ENCODE results near the gene PFN1.
A peak's percentile ranks its signal among the peaks of the same experiment; 100 is the strongest.

The PFN1 gene

DNA sequence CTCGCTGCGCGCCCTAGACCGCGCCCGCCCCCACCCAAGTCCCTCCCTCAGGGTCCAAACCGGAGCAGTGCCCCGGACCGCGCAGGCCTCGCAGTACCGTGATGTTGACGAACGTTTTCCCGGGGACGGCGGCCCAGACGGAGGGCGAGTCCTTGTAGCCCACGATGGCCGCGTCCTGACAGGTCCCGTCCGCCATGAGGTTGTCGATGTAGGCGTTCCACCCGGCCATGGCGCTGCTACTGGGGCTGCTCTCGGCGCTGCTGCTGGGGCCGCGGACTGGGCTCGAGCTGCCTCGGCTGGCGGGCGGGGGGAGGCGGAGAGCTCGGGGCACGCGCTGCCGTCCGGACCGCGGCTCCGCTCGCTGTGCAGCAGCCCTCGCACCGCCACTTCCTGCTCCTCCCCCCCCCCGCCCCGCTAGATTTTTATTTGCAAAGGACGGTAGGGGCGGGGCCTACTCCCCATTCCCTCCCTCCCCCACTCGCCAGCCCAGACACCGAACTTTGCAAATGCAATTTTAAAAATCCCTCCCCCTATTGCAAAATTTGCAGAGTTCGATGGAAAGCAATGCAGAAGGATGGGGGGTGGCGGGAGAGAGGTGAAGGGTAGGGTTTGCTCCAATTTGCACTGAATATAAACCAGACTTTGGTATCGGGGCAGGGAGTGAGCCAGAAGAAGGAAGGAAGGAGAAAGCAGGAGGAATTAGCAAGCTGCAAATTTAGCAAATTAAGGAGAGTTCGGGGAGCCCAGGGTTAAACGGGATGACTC, at the start of gene PFN1:
Gene PFN1 (minus strand): TSS at position 365 of the 765 bp plus-strand sequence. CDS start 136 bp downstream, at position 229.
- peak; percentile 82 for DNase-seq (ENCODE audit: low read depth, low spot score)

DNA sequence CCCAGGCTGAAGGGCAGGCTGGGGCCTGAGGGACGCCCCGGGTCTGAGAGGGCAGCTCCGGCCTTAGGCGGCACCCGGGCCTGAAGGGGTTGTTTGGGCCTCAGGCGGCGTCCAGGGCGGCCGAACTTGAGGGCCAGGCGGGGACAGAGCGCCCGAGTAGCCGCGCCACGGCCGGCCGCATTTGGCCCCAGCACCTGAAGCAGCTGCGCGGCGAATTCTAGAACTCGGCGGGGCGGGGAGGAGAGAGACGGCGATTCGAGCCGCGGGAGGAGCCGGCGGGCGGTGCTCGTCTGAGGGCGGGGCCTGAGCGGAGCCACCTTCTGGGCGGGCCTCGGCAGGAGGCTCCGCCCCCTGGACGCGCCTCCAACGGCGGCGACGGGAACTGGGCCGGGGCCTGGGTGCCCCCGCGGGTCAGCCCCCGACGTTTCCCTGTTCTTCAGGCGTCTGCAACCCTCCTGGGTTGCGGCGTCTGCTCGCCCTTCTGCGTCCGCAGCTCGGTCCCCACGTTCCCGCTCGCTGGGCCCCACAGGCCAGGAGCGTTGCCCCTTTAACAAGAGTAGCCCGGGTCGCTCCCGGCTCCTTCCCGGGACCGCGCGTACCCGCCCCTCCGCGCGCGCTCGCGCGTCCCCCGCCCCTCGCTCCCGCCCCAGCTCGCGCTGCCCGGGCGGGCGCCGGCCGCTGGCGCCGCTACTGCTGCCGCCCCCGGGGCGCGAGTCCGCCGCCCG, 49.1 kb upstream of the PFN1 start, which contains the start of the genes INCA1 and KIF1C:
Gene INCA1 (minus strand): TSS at position 221 of the 725 bp plus-strand sequence. CDS start 3,085 bp downstream, outside the sequence.
Gene KIF1C (plus strand): TSS at position 649 of the 725 bp plus-strand sequence. CDS start 2,297 bp downstream, outside the sequence.
- peak; percentile 95 for DNase-seq (ENCODE audit: low read depth, low spot score)

DNA sequence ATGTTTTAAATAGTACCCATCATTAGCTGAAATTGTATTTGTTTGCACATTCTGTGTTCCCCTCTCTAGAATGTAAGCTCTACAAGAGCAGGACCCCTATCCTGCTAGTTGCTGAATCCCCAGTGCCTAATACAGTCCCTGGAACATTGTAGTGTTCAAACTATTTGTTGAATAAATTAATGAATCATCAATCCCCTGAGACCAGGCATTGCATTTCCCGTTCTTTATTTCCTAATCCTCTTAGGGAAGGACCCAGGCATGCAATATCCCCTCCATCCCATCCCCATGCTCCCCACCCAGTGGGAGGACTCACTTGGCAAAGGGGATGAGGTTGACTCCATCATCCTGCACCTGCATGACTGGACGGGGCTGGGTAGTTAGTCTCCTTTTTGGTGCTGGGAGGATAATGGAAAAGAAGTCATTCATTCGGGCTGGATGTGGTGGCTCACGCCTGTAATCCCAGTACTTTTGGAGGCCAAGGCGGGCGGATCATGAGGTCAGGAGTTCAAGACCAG, 45.8 kb upstream of the PFN1 start:
- DNase-seq (ENCODE audit: low read depth, low spot score), result no peak

DNA sequence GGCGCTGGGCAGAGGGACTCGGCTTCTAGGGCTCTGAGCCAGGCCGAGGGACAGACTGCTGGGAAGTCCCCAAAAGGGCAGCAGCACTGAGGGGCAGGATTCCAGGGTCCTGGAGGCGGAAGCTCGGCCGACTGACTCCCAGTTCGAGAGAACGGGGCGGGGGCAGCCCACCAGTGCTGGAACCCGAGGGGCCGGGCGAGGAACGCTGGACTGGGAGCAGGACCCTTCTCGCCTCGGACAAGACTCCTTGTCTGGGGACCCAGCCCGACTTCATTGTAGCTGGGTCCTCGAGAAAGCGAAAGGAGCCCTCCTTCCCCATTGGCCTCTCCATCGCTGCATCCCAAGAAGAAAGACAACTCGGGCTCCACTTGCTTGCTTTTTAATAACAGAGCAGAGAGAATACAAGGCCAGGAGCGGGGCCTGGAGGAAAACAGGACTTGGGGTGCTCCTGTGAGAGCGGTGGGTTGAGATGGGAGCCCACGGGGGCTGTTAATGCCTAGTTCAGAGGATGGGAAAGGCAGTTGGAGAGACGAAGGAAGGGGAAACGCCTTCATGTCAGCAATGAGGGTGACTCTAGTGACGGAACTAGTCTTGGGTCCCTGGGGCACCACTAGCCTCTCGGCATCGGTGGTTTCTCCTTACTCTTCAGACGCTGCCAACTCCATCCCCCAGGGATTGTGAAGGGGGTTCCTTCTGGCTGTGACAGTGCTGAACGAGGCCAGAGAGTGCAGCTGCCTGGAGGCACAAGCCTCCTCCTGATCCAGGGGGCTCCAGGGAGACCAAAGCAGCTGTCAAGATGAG, 39.6 kb upstream of the PFN1 start:
- no peak for DNase-seq (ENCODE audit: low read depth, low spot score)

DNA sequence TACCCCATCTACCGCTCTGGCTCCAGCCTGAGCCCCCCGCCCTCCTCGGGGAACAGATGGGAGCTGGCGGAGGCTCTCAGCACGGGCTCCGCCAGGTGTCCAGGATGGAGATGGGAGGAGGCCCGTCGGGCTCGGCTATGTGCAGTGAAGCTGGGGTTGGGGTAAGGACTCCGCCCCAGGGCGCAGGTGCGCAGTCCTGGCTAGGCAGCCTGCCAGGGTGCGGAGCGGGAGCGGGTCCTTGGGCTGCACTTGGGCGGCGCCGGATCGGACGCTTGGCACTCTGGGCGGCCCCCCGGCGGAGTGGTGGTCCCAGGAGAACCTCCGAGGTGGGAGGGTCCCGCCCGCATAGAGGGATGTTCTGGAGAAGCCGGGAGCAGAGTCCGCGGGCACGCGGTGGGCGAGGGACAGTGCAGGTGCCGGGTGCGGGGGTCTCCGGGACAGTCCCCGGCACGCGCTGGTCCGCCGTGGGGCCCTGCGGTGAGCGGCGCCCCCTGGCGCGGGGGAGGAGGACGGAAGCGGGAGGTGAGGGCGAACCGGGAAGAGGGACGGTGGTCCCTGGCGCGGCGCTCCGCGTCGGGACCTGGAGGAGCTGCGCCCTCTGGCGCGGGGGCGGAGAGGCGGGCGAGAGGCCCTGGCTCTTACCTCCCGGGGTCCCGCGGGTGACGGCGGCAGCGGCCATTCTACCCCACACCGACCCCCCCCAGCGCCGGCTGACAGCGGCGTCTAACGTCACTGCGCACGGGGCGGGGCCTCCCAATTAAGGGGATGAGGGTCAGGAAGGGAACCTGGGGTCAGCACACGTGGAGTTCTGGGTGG, 38.8 kb upstream of the PFN1 start, which contains the start of gene CAMTA2:
Gene CAMTA2 (minus strand): TSS at position 725 of the 816 bp plus-strand sequence. CDS start 1,453 bp downstream, outside the sequence.
- DNase-seq (ENCODE audit: low read depth, low spot score), result peak; percentile 85

DNA sequence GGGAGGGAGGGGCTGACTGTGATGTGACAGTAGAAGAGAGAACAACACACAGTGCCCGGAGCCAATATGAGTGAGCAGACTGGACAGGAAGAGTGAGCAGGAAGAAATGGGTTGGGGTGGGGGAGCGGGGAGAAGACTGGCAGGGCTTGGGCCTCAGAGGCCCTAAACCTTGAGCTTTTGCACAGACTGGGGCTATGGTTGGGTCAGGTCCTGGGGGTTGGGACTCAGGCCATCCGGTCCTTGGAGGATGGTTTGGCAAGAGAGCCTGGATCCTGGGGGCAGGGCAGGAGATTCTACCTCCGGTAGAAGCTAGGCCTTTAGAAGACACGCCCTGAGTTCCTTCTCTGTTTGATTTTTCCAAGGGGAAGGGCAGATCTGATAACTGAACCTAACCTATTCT, 38.1 kb upstream of the PFN1 start:
- no peak for DNase-seq (ENCODE audit: low read depth, low spot score)

DNA sequence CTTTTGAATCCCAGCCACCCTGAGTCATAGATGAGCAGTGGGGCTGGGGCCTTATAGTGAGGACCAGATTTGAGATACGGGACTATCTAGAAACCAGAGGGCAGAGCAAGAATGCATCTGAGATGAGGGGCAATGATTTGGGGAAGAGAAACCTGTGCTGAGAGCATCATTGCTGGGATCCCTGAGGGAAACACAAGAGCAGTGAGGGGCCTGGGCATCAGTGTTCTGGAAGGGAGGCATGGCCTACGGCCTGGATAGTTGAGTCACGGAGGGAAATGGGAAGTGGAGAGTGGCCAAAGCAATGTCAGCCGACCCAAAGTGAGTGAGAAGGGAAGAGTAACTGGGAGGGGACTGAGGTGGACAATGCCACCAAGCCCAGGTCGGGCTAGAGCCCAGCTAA, 34.0 kb upstream of the PFN1 start:
- no peak for DNase-seq (ENCODE audit: low read depth, low spot score)

DNA sequence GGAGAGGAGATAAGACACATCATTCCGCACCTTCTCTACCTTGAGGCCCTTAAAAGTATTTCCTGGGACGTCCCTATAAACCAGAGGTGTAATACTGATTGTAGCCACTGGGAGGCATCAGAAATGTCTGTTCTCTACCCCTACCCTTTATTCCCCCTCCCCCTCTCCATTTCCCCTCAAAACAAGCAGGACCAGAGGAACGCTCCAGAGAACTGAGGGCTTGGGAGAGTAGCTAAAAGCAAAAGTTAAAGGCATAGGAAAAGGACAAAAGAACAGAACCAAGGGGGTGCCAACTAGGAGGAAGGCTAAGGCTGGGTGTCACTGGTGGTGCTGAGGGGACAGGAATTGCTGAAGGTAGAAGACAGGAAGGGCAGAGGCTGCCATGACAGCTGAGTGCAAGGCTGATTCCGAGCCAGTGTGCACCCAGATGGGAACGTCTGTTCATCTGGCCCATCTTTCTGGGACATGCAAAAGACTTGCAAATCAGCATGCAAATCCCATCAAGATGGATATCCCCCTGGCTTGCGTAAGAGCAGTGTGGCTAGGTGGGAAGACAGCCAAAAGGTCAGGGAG, 32.4 kb upstream of the PFN1 start:
- DNase-seq (ENCODE audit: low read depth, low spot score), result peak; percentile 70

DNA sequence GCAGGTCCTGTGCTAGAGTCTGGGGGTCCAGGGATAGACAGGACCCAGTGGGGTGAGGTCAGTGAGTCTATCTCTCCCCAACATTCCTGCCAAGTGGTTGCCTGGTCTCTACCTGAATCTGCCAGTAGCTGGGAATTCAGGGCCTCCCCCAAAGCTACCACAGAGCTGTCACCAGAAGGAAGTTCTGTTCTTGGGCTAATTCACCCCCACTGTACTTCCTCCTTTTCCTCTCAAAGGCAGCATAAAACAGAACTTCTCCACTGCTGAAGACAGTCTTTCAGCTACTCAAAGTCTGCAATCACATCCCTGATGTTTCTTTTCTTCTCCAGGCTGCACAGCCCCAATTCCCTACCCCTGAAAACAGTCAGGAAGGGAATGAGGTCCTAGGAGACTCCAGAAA, 30.4 kb upstream of the PFN1 start:
- no peak for DNase-seq (ENCODE audit: low read depth, low spot score)

DNA sequence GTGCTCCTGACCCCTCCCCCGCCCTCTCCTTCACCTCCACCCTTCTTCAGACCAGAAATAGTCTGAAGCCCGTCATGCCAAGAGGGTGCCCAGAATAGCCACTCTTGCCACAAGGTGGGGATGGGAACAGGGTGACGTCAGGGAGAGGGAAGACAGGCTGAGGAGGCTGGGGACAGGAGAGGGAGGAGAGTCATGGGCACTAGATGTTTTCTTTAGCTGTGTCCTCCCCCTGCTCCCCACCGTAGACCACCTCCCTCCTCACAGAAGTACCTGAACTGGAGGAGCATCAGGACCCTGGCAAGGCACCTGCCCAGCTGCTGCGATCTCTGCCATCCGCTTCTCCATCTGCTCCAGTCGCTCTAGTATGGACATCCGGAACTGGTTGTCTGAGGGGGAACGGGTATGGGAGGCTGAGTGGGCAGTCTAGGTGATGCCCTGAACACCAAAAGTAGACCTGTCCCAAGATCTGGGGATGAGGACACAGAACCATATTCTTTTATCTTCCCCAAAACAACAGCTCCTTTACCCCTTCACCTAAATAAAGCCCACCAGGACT, 25.9 kb upstream of the PFN1 start:
- DNase-seq (ENCODE audit: low read depth, low spot score), result no peak

DNA sequence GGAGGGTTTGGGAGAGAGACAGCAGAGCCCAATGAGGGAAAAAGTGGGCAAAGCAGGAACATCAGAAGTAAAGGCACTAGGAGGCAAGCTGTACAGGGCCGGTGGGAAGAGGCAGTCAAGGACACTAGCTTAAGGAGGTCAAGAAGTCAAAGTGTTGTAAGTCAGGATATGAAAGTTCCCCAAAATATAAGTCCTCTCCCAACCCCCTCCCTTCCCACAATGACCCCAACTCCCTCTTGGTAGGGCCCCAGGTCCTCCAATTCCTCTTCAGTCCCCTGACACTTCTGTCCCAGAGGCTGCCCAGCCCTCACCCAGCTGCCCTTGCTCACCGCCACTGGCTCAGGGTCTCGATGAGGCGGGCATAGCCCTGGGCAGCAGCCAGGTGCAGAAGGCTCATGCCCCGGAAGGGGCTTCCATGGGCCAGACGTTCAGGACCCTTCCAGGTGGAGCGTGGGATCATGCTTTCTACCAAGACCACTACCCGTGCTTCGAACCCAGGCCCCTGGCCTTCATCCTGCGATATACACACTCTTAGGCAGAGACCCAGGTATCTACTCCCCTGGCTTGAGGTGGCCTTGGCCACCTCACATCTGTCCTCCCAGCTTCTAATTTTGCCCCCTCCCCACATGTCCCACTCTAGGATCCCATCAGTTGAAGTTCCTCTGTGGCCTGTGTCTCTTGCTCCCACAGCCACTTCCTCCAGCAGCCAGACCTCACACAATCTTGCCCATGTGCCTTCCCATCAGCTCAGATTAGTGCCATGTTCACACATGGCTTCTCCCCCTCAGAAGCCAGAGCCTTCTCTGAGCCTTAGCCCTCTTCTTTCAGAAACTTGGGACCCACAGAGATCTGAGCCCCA, 25.2 kb upstream of the PFN1 start:
- DNase-seq (ENCODE audit: low read depth, low spot score), result no peak

DNA sequence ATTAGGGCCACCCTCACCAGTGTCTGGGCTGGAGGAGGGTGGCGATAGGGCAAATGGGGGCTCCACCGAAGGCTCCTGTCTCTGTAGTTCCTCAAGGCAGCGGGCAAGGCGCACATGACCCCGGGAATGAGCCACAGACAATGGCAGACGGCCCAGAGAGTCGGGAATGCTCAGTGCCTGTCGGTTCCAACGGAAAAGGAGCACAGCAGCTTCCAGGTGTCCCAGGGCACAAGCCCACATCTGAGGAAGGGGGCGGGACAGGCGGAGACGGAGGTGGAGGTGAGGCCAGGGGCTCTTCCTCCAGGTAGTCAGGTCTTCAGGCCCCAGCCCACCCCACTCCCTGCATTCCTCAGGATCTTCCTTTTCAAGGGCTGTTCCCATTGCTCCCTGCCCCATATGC, 24.4 kb upstream of the PFN1 start:
- no peak for DNase-seq (ENCODE audit: low read depth, low spot score)

DNA sequence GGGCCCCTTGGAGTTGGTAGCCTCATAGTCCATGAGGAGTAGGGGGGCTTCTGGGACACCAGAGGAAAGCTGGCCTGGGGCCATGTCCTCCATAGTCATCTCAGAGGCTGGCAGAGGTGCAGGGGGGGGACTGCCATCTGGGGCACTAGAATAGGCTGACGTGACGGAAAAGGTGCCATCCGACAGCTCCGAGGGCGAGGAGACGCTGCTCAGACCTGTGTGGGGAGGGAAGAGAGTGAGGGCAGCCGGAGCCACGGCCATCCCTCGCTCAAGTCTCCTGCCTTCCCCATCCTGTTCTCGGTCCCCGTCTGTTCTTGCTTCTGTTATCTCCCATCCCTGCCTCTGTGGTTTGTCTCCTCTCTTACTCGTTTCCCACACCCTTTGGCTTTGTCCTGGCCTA, 24.0 kb upstream of the PFN1 start:
- DNase-seq (ENCODE audit: low read depth, low spot score), result no peak

DNA sequence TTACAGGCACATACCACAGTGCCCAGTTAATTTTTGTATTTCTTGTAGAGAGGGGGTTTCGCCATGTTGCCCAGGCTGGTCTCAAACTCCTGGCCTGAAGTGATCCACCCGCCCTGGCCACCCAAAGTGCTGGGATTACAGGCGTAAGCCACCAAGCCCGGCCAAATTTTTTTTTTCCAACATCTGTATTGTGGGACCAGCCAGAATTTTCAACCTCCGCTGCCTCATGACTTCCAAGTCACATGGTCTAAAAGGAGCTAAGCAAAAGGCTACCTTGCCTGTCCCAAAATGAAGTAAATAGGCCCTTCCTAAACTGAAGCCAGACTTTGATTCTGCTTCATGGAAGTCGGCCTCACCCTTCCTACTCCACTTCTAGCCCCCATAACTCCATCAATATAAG, 23.5 kb upstream of the PFN1 start:
- no peak for DNase-seq (ENCODE audit: low read depth, low spot score)

DNA sequence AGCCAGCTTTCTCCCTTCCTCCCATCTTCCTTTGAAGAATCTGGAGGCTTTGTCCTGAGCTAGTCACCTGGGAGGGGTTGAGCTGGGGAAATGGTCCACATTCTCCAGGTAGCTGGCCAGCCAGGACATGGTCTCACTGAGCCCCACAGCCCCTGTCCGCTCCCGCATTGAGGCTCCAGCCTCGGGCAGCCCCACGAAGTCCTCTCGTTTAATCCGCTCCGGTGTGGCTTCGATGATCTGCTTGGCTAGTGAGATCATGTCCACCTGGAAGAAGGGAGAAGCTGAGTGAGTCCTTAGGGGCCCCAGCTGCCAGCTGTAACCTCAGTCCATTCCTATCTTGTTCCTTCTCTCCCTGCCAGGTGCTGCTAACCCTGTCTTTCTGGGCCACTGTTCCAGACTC, 21.9 kb upstream of the PFN1 start:
- no peak for DNase-seq (ENCODE audit: low read depth, low spot score)

DNA sequence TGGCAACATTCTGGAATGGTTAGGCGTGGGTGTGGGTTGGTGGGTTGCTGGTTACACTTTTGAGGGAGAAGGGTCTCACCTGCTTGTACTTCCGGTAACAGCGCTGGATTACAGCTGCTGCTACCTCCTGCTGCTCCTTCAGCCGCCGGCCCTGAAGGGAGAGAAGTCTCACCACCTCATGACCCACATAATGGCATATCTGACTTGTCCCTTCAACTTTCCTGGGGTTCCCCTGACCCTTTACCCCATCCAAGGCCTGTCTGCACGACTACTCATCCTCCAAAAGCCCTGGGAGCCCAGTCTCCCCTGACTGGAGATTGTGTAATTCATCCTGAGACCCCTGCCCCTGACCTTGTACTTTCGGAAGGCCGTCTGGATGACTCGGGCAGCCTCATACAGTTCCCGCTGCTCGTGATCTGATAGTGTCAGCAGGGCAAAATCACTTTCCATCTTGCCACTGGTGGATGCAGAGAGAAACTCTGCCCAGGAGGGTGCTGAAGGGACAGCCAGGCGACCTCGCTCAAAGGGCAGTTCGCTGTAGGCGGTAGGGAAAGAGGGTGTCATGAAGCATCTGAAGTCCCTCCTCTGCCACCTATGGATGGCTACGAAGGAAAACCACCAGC, 21.3 kb upstream of the PFN1 start:
- DNase-seq (ENCODE audit: low read depth, low spot score), result no peak

DNA sequence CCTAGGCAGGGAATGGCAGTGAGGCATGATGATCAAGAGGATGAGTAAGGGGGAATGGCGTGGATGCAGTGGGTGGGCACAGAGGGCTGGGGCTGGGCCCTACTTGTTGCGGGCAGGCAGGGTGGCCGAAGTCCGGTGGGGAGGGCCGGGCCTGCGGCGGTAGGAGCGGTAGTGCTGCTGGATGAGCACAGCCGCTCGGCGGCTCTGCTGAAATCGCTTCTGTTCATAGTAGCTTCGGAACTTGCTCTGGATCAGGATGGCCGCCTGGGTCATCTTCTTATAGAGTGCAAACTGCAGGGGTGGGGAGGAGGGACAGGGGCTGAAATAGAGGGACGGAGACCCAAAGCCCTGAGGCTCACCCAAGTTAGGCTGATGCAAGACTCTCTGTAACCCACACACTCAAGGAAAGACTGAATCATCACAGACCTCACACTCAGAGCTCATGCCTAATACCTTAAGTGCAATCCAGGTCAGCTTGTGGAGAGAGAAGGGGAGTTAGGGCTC, 20.8 kb upstream of the PFN1 start:
- DNase-seq (ENCODE audit: low read depth, low spot score), result peak; percentile 56

DNA sequence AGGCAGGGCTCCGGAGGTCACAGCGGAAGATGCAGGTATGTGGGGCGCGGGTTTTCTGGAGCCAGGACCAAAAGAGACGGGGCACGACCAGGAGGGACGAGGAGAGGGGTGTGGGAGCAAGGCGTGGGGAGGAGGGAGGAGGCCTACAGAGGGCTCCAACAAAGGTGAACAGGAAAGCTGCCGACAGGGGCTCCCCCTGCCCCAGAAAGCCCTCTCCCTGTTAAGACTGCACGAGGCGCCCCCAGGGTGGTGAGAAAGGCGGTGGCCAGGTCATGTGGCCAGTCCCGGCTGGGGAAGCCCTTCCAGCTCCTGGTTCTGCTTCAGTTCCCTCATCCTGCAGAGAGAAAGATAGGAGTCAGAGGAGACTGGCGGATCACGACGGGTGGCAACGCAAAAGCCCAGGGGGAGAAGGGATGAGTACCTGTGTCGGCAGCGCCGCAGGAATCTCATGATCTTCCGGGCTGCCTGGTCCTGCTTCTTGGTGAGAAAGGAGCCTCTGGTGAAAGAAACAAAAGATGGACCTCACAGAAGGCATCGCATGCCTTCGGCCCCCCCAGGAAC, 20.2 kb upstream of the PFN1 start:
- peak; percentile 68 for DNase-seq (ENCODE audit: low read depth, low spot score)

Measured in ELF-1 (cell line).